Muscle layer of duodenum (tissue), 2 donors: ENCODE data around the gene TREM1.

Source experiments
- H3K27ac ChIP-seq: one replicate; pipeline ENCODE4 v1.7.0; 2013; ENCODE audit warnings: mild to moderate bottlenecking, low read length
- H3K27me3 ChIP-seq: one replicate; pipeline ENCODE4 v1.7.0; 2013; ENCODE audit warnings: low read depth, mild to moderate bottlenecking, control low read depth, low read length
- H3K36me3 ChIP-seq, 2 donors: one replicate each; pipeline ENCODE4 v1.7.0; 2013; ENCODE audit warnings: low read length in 2 of 2, control low read depth in 1 of 2, mild to moderate bottlenecking in 1 of 2; ENCODE audit not compliant: insufficient read depth in 2 of 2, control insufficient read depth in 1 of 2
- H3K4me1 ChIP-seq, 2 donors: one replicate each; pipeline ENCODE4 v1.7.0; 2013; ENCODE audit warnings: low read length in 2 of 2, mild to moderate bottlenecking in 2 of 2, control low read depth in 1 of 2, moderate library complexity in 1 of 2; ENCODE audit not compliant: insufficient read depth in 2 of 2, control insufficient read depth in 1 of 2
- H3K4me3 ChIP-seq, 2 donors: one replicate each; pipeline ENCODE4 v1.7.0; 2013; ENCODE audit warnings: low read length in 2 of 2, low read depth in 1 of 2, mild to moderate bottlenecking in 1 of 2
- H3K9me3 ChIP-seq, 2 donors: one replicate each; pipeline ENCODE4 v1.7.0; 2013; ENCODE audit warnings: low read length in 2 of 2, control low read depth in 1 of 2, mild to moderate bottlenecking in 1 of 2; ENCODE audit not compliant: control insufficient read depth in 1 of 2
- donor health status: healthy.

TREM1 gene

GRCh38 chr6:41291717-41292116 is 5.2 kb upstream of the TREM1 start:
- Histone ChIP-seq H3K36me3 (no peaks in the 10 kb centered on the region), H3K4me1 (no peaks in the 10 kb centered on the region), H3K4me3 (no peak overlapping the region), H3K9me3 (no peaks in the 10 kb centered on the region), H3K27me3 (no peaks in the 10 kb centered on the region), H3K27ac (no peak overlapping the region)

GRCh38 chr6:41289815-41290214 is 3.3 kb upstream of the TREM1 start:
- Histone ChIP-seq H3K27me3 (no peaks in the 10 kb centered on the region), H3K9me3 (no peaks in the 10 kb centered on the region), H3K27ac (no peak overlapping the region), H3K4me3 (no peak overlapping the region), H3K36me3 (no peaks in the 10 kb centered on the region), H3K4me1 (no peaks in the 10 kb centered on the region)

GRCh38 chr6:41288754-41289129 is 2.3 kb upstream of the TREM1 start:
- H3K27me3 ChIP-seq: no peaks in the 10 kb centered on the region
- no peaks in the 10 kb centered on the region for H3K4me1 ChIP-seq
- H3K27ac ChIP-seq: no peak overlapping the region
- no peak overlapping the region for H3K4me3 ChIP-seq
- H3K9me3 ChIP-seq: no peaks in the 10 kb centered on the region
- no peaks in the 10 kb centered on the region for H3K36me3 ChIP-seq

GRCh38 chr6:41288030-41288753 is 1.7 kb upstream of the TREM1 start:
- no peak overlapping the region for H3K27ac ChIP-seq
- H3K4me3 ChIP-seq: no peak overlapping the region
- no peaks in the 10 kb centered on the region for H3K4me1 ChIP-seq
- H3K36me3 ChIP-seq: no peaks in the 10 kb centered on the region
- no peaks in the 10 kb centered on the region for H3K27me3 ChIP-seq
- H3K9me3 ChIP-seq: no peaks in the 10 kb centered on the region

- Histone ChIP-seq H3K4me1 (no peaks in the 10 kb centered on the region), H3K27ac (no peak overlapping the region)
These were observed 1.8 kb downstream of the TREM1 start for GRCh38 chr6:41284726-41285125.

GRCh38 chr6:41283600-41283999 is 2.9 kb downstream of the TREM1 start:
- H3K4me1 ChIP-seq: peaks cover 0 to 3% of the 10 kb centered on the region in 2 donors
- H3K9me3 ChIP-seq: no peaks in the 10 kb centered on the region
- H3K4me3 ChIP-seq: no peak overlapping the region
- H3K27ac ChIP-seq: no peak overlapping the region
- H3K27me3 ChIP-seq: no peaks in the 10 kb centered on the region
- H3K36me3 ChIP-seq: no peaks in the 10 kb centered on the region

More at GRCh38 chr6:41284726-41285125, 1.8 kb downstream of the TREM1 start:
- no peaks in the 10 kb centered on the region for H3K9me3 ChIP-seq
- no peaks in the 10 kb centered on the region for H3K27me3 ChIP-seq
- H3K36me3 ChIP-seq: no peaks in the 10 kb centered on the region
- no peak overlapping the region for H3K4me3 ChIP-seq

GRCh38 chr6:41280381-41281057 is 6.0 kb downstream of the TREM1 start:
- no peaks in the 10 kb centered on the region for H3K36me3 ChIP-seq
- no peaks in the 10 kb centered on the region for H3K9me3 ChIP-seq
- H3K27me3 ChIP-seq: no peaks in the 10 kb centered on the region
- H3K27ac ChIP-seq: no peak overlapping the region
- H3K4me3 ChIP-seq: no peak overlapping the region
- peaks cover 0 to 5% of the 10 kb centered on the region in 2 donors for H3K4me1 ChIP-seq

- H3K9me3 ChIP-seq: no peaks in the 10 kb centered on the region
- H3K4me1 ChIP-seq: peaks cover 0 to 5% of the 10 kb centered on the region in 2 donors
- no peaks in the 10 kb centered on the region for H3K36me3 ChIP-seq
- H3K4me3 ChIP-seq: no peak overlapping the region
- H3K27ac ChIP-seq: no peak overlapping the region
- H3K27me3 ChIP-seq: no peaks in the 10 kb centered on the region
These were observed 7.6 kb downstream of the TREM1 start for GRCh38 chr6:41278699-41279405.

- no peaks in the 10 kb centered on the region for H3K27me3 ChIP-seq
- peaks cover 0 to 5% of the 10 kb centered on the region in 2 donors for H3K4me1 ChIP-seq
- no peak overlapping the region for H3K4me3 ChIP-seq
- no peaks in the 10 kb centered on the region for H3K36me3 ChIP-seq
- no peak overlapping the region for H3K27ac ChIP-seq
- H3K9me3 ChIP-seq: no peaks in the 10 kb centered on the region
These were observed 8.9 kb downstream of the TREM1 start for GRCh38 chr6:41277605-41278004.

- Histone ChIP-seq H3K4me1 (peaks cover 0 to 5% of the 10 kb centered on the region in 2 donors), H3K27ac (no peak overlapping the region), H3K9me3 (no peaks in the 10 kb centered on the region), H3K27me3 (no peaks in the 10 kb centered on the region), H3K4me3 (no peak overlapping the region), H3K36me3 (no peaks in the 10 kb centered on the region)
These were observed 11.0 kb downstream of the TREM1 start for GRCh38 chr6:41275489-41275888.

GRCh38 chr6:41274256-41274655 is 12.2 kb downstream of the TREM1 start:
- Histone ChIP-seq H3K9me3 (no peaks in the 10 kb centered on the region), H3K36me3 (no peaks in the 10 kb centered on the region), H3K4me3 (no peak overlapping the region), H3K27ac (no peak overlapping the region), H3K4me1 (peaks cover 0 to 5% of the 10 kb centered on the region in 2 donors), H3K27me3 (no peaks in the 10 kb centered on the region)
